HG03159 (cell line): ENCODE results near the gene DDX28.

ENCODE experiments used
- ATAC-seq: cut with Tn5 transposase; IDR thresholded peaks from one replicate; pipeline ENCODE4 v1.9.1; 2021; ENCODE audit warnings: mild to moderate bottlenecking, moderate library complexity; ENCODE audit not compliant: unreplicated experiment

Gene DDX28

DNA sequence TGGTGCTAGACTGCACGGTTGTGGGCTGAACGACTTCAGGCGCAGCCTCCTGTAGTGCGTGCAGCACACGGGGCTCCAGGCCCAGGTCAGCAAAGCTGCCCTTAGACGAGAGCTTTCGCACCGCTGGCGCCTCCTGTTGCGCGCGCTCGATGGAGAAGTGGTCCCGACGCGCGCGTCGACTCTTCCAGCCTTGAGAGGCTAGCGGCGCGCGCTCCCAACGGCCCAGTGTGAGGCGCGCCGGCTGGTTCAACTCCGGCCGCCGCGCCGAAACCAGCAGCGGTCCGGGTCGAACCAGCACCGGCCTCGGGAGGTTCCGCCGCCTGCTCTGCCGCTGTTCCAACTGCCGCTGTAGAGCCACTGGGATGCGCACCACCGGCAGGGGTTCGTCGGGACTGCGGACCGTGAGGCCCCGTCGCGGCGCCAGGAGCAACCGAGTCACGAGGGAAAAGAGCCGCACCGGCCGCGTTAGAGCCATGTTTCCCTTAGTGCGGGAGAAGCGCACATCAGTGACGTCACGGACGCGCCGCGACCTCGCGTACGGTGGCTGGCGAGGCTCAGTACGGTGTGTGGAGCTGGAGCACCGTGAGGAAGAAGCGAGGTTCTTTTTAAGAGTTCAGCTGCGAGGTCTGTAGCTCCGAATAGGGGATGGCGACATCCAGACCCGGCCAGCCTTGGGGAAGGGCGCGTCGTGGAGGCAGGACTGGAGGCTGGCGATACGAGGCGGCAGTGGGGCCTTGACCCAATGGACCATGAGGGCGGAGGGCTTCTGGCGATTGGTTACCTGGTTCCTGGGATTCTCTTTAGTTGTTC lies at the start of gene DDX28, which contains the start of gene DUS2:
Gene DDX28, minus strand, starts transcription at position 505 of the 810 bp plus-strand sequence. Its CDS starts 30 bp downstream, at position 475.
Gene DUS2, plus strand, starts transcription at position 557 of the 810 bp plus-strand sequence. CDS start 14,740 bp downstream, outside the sequence.
- peak; percentile 76 for ATAC-seq

DNA sequence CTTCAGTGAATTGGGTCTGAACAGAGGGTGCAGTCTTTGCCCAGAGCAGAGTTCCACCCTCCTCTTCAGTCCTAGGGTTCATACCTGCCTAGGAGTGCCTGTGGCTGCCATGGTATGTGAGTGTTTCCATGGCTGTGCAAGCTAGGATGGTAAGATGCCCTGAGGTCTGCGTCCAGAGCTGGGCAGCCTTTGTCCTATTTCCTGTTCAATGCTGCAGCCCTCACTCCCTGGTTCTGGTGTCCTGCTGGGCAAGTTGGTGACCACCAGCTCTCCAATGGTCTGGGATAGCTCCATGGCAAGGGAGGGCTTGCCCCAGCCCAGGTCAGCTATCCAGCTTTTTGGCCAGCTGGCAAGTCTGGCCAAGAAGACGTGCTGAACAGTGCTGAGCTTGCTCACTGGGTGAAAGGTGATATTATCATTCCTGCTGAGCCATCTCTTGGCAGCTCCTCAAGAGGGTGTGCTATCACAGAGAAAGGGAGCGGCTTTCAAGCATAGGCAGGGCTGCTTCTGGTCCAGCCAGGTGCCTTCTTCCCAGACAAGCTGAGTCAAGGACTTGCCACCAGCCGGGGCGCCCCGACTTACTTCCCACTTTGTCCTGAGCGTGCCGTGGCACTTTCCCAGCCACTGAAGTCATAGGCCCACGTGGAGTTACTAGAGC lies 49.1 kb upstream of the DDX28 start:
- ATAC-seq = no peak

- ATAC-seq = no peak
These were observed 48.5 kb upstream of the DDX28 start for GRCh38 chr16:68071518-68071901.

GRCh38 chr16:68070806-68071517 lies 47.9 kb upstream of the DDX28 start:
- peak; percentile 32 for ATAC-seq

GRCh38 chr16:68070249-68070730 lies 47.3 kb upstream of the DDX28 start:
- no peak for ATAC-seq

GRCh38 chr16:68069511-68070248 lies 46.6 kb upstream of the DDX28 start:
- ATAC-seq = no peak

GRCh38 chr16:68068926-68069325 lies 45.9 kb upstream of the DDX28 start:
- ATAC-seq = no peak

DNA sequence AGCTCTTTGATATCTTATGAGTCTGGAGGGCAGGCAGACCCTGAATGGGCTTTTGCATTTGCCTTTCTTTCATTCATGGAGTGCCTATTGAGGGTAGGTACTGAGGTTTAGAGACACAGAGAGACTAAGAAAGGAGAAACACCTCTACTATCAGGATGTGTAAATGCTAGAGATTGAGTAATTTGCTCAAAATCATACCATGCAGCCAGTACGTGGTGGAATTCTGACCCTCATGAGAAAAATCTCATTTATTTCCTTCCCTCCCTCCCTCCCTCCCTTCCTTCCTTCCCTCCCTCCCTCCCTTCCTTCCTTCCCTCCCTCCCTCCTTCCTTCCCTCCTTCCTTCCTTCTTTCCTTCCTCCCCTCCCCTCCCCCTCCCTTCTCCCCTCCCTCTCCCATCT lies 43.7 kb upstream of the DDX28 start:
- ATAC-seq = no peak

- ATAC-seq = no peak
These were observed 42.8 kb upstream of the DDX28 start for GRCh38 chr16:68065716-68066305.

DNA sequence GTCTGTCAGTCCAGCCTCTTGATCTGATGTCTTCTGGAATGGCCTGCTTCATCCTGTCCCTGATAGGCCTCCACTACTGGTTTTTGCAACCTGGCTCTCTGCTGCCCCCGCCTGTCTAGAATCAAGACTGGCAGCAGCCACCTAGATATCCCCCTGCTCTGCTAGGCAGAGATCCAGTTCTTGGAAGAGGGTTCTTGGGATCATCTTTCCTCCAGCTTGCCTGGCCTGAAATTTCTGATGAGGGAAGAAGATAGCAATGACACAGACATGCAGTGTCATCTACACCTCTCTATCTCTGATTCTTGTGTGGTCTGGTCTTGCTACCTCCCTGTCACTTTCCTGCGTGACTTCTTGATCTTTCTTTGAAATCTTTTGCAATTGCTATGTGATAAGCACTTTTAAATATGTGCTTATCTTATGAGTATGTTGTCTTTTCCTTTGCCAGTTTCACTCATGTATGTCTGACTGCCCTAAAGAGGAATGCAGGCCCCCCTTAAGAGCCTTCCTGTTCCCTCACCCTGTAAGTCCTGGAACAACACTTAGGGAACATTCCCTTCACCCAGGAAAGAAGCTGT lies 41.8 kb upstream of the DDX28 start:
- ATAC-seq = no peak

DNA sequence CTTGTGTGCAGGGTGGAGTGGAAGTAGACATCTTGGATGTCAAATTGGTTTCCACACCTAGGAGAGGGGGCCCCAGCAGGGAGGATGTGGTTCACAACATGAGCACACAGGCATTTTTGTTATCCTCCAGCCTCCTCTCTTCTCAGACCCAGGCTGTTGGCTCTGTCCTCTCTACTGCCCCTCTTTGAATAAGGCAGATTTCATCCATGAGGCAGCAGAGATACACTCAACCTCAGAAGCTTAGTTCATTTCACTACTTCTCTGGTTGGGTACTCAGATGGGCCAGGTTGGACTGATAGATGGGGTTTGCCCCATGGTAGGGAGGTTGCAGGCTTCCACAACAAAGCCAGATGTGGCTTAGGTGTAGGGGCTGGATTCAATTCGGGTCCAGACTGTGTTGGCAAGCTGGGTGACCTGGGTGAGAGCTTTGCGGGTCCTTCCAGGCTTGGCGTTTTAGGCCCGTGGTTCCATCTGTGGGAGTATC lies 39.9 kb upstream of the DDX28 start:
- ATAC-seq = no peak

GRCh38 chr16:68061396-68061795 lies 38.4 kb upstream of the DDX28 start:
- no peak for ATAC-seq

DNA sequence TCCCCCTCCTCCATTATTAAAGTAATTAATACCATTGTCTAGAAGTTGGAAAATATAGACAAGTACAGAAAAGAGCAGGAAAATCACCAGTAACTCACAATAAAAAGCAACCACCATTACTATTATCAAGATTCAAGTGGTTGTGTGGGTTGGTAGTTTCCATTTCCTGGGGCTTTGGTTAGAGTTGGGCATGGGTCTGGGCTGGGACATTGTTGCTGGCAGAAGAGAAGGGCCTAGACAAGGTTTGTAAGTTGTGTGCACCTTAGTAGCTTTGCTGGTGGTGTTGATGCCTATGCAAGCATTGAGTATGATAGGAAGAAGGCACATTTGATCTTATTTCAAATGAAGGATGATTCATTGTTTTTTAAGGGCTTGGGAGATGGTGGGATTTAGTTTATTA lies 36.8 kb upstream of the DDX28 start:
- ATAC-seq = no peak

GRCh38 chr16:68055395-68055794 lies 32.4 kb upstream of the DDX28 start:
- no peak for ATAC-seq

- no peak for ATAC-seq
These were observed 26.4 kb upstream of the DDX28 start for GRCh38 chr16:68049449-68049848.

- ATAC-seq = no peak
These were observed 25.0 kb upstream of the DDX28 start for GRCh38 chr16:68047987-68048386.

DNA sequence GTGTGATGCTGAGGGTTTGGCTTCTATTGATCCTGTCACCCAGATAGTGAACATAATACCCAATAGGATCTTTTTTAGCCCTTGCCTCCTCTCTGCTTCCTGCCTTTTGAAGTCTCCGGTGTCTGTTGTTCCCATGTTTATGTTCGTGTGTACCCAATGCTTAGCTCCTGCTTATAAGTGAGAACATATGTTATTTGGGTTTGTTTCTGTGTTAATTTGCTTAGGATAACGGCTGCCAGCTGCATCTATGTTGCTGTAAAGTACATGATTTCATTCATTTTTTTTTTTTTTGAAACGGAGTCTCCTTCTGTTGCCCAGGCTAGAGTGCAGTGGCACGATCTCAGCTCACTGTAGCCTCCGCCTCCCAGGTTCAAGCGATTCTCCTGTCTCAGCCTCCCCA lies 23.1 kb upstream of the DDX28 start:
- no peak for ATAC-seq

- ATAC-seq = no peak
These were observed 18.8 kb upstream of the DDX28 start for GRCh38 chr16:68041783-68042182.

DNA sequence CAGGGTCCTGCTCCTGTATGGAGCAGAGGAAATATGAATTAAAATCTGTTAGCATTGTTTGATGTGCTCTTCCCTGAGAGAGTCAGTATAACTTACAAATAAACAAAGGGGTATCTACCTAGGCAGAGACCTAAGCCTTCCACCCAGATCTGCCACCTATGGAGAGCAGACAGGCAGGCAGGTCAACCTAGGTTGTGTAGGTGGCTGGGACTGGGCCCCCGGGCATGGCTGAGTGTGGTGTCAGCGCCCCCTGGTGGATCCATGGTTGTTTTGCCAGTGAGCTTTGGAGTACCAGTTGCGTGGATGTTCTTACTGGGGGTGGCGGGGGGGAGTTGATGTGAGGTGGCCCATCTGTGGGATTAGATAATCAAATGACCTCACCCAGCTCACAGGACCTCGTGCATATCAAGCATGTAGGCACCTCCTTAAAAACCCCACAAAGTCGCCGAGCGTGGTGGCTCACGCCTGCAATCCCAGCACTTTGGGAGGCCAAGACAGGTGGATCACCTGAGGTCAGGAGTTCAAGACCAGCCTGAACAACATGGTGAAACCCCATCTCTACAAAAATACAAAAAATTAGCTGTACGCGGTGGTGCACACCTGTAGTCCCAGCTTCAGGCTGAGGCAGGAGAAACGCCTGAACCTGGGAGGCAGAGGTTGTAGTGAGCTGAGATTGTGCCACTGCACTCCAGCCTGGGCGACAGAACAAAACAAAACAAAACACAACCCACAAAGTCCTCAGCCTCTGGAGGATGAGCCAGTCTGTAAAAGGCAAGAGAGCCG lies 17.7 kb upstream of the DDX28 start:
- ATAC-seq = peak; percentile 73
